SH-SY5Y (cell line): ENCODE results near the gene WBP1.

Experiments
- GATA2 ChIP-seq: IDR thresholded peaks from 2 replicates; pipeline ENCODE4 v1.6.1; 2011; ENCODE audit warnings: mild to moderate bottlenecking, low read depth, low read length
- GATA3 ChIP-seq: IDR thresholded peaks from 2 replicates; pipeline ENCODE4 v1.6.1; 2011; ENCODE audit warnings: low read depth, mild to moderate bottlenecking, low read length, moderate library complexity

GRCh38 chr2:74496997-74497776 lies 38.9 kb downstream of the WBP1 start:
- TF ChIP-seq GATA3 (no peak), GATA2 (peak; percentile 47)
